H1 (cell line): ENCODE measurements around the gene EPSTI1.

Experiments used
- EP300 ChIP-seq, 2 experiments: IDR thresholded peaks; 1 replicate in 1 of 2; 2 replicates in 1 of 2; pipeline ENCODE4 v1.6.1; 2011 to 2012; ENCODE audit warnings: low read depth in 2 of 2, low read length in 2 of 2, mild to moderate bottlenecking in 2 of 2, borderline replicate concordance in 1 of 2, inconsistent platforms in 1 of 2, moderate library complexity in 1 of 2
- POLR2A ChIP-seq, 2 experiments: IDR thresholded peaks; 1 replicate in 1 of 2; 2 replicates in 1 of 2; pipeline ENCODE4 v1.6.1; 2011; ENCODE audit warnings: low read depth in 2 of 2, low read length in 2 of 2, mild to moderate bottlenecking in 2 of 2; ENCODE audit errors: control extremely low read depth in 1 of 2
- POLR2AphosphoS5 ChIP-seq: IDR thresholded peaks from 2 replicates; pipeline ENCODE4 v1.6.1; 2011; ENCODE audit warnings: low read depth, low read length
- RAD21 ChIP-seq, 2 experiments: IDR thresholded peaks in 1 of 2; conservative IDR thresholded peaks in 1 of 2; 2 replicates each; pipeline ENCODE4 v1.6.1; 2011; ENCODE audit warnings: low read depth in 2 of 2, low read length in 2 of 2, improper control_type of control experiment in 1 of 2, inconsistent platforms in 1 of 2, mild to moderate bottlenecking in 1 of 2, moderate library complexity in 1 of 2
- RFX5 ChIP-seq: IDR thresholded peaks from 2 replicates; pipeline ENCODE4 v1.6.1; 2011; ENCODE audit warnings: low read depth, low read length, improper control_type of control experiment, borderline replicate concordance
- SIRT6 ChIP-seq: IDR thresholded peaks from one replicate; pipeline ENCODE4 v1.7.1; 2012; ENCODE audit warnings: low read length, inconsistent platforms
- SP2 ChIP-seq: IDR thresholded peaks from 2 replicates; pipeline ENCODE4 v1.6.1; 2012; ENCODE audit warnings: mild to moderate bottlenecking, low read length, inconsistent platforms
- ZNF274 ChIP-seq: IDR thresholded peaks from 2 replicates; pipeline ENCODE4 v1.7.0; 2012; ENCODE audit warnings: low read length, borderline replicate concordance; ENCODE audit errors: extremely low read depth
- TF ChIP-seq, protein P1 (sequence below), 3 experiments: IDR thresholded peaks; 1 replicate in 2 of 3; 2 replicates in 1 of 3; pipeline versions ENCODE4 v1.5.1 to v1.6.1; 2011; ENCODE audit warnings: low read length in 3 of 3, mild to moderate bottlenecking in 3 of 3, inconsistent platforms in 2 of 3, low read depth in 1 of 3, moderate library complexity in 1 of 3; ENCODE audit not compliant: insufficient read depth in 1 of 3; ENCODE audit errors: control extremely low read depth in 1 of 3

DNA sequence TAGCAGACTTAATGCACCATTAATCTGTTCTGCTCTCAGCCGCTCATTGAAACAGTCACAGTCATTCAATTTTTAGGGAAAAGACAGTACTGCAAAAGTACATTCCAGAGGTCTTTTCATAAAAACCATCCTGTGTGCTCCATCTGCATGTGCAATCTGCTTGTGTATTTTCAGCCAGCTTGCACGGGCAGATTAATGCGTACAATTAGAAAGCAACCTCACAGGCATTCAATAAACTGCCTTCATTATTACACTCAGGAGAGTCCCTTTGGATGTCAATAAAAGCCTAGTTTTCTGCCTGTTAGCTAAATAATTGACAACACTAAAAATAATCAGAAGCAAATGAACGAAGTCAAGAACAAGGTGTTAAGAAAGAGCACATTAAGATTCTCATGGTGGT lies 41.9 kb downstream of the EPSTI1 start:
- TF ChIP-seq RFX5 (no peak), EP300 (IDR thresholded peaks at IDR 0.05; ENCODE audit: borderline replicate concordance in 1 of 2, low read depth in 2 of 2, low read length in 2 of 2) (no peak), POLR2AphosphoS5 (no peak), SP2 (no peak), POLR2A (IDR thresholded peaks at IDR 0.05; ENCODE audit: control extremely low read depth in 1 of 2, low read depth in 2 of 2, low read length in 2 of 2) (no peak), SIRT6 (no peak), RAD21 (IDR thresholded peaks at IDR 0.05 in 1 of 2, conservative IDR thresholded peaks at IDR 0.05 in 1 of 2; ENCODE audit: low read depth in 2 of 2, low read length in 2 of 2) (no peak), ZNF274 (no peak)
- TF ChIP-seq, protein P1, sequence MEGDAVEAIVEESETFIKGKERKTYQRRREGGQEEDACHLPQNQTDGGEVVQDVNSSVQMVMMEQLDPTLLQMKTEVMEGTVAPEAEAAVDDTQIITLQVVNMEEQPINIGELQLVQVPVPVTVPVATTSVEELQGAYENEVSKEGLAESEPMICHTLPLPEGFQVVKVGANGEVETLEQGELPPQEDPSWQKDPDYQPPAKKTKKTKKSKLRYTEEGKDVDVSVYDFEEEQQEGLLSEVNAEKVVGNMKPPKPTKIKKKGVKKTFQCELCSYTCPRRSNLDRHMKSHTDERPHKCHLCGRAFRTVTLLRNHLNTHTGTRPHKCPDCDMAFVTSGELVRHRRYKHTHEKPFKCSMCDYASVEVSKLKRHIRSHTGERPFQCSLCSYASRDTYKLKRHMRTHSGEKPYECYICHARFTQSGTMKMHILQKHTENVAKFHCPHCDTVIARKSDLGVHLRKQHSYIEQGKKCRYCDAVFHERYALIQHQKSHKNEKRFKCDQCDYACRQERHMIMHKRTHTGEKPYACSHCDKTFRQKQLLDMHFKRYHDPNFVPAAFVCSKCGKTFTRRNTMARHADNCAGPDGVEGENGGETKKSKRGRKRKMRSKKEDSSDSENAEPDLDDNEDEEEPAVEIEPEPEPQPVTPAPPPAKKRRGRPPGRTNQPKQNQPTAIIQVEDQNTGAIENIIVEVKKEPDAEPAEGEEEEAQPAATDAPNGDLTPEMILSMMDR (IDR thresholded peaks at IDR 0.05; ENCODE audit: control extremely low read depth in 1 of 3, insufficient read depth in 1 of 3, low read depth in 1 of 3, low read length in 3 of 3) = no peak
